Fibroblast of skin of left biceps (primary cell): ENCODE results near the gene TBX1.

Source experiments
- DNase-seq, 2 experiments: peaks; one replicate each; pipeline ENCODE4 v3.0.0-alpha.2; 2013; ENCODE audit warnings: low read depth in 2 of 2

The TBX1 gene

GRCh38 chr22:19811811-19812771 is 51.5 kb downstream of the TBX1 start:
- no peak for DNase-seq

- no peak for DNase-seq
These were observed 52.3 kb downstream of the TBX1 start for GRCh38 chr22:19812910-19813309.

DNA sequence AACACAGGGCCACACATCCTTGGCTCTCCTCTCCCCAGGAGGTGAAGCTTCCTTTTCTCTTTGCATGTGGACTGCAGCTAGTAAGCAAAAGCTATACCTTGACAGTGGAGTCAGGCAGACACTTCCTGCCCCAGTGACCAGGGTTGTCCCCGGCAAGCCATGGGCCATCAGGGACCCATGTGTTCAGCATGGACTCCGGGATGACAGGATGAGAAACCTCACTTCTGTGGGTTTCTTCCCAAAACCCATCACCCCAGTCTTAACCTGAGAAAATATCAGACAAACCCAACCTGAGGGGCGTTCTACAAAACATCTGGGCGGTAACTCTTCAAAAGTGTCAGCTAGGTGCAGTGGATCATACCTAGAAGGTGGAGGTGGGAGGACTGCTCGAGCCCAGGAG is 53.9 kb downstream of the TBX1 start:
- no peak for DNase-seq

DNA sequence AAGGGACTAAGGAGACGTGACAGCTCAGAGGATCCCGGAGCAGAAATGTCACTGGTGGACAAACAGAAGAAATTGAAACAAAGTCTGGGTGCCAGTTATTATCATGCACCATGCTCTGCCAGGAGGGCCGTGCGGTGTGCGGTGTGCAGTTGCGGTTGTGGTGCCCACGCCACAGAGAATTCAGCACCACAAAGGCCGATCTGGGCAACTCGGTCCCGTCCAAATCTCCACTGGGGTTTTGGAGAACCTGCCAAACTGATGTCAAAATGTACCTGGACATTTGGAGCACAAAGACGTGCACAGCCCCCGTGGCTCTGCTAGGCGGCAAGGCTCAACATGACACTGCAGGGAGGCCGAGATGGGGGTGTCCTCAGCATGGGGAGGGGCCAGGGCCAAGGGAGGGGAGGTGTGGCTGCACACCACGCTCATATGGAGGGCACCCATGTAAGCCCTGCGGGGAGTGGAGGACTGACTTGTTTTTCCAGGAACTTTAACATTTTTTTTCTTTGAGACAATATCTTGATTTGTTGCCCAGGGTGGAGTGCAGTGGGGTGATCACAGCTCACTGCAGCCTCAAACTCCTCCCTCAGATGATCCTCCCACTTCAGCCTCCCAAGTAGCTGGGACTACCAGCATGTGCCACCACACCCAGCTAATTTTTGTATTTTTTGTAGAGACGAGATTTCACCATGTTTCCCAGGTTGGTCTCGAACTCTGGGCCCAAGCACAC is 54.7 kb downstream of the TBX1 start:
- no peak for DNase-seq

- DNase-seq, result no peak
These were observed 55.3 kb downstream of the TBX1 start for GRCh38 chr22:19815823-19816290.

GRCh38 chr22:19816372-19817119 is 56.0 kb downstream of the TBX1 start:
- no peak for DNase-seq
